ENCODE results near the gene MEI4.
"Not testable (repeated sequence)": the region's sequence is repeated elsewhere in the genome, so short reads cannot be mapped to it uniquely, and the experiment has no call there.

Gene MEI4

GRCh38 chr6:77652739-77653138, at the start of gene MEI4:
Gene MEI4 (plus strand): TSS chr6:77653039. CDS start chr6:77690672, 37,633 bp downstream.
- intact Hi-C loops (cut with DNase I), result no loop called here
- DNase-seq, result no peak

GRCh38 chr6:77604476-77604875, 48.4 kb upstream of the MEI4 start:
- intact Hi-C loops (cut with DNase I), result no loop called here
- DNase-seq, result no peak

GRCh38 chr6:77607004-77607403, 45.8 kb upstream of the MEI4 start:
- DNase-seq, result no peak
- intact Hi-C loops (cut with DNase I), result no loop called here

GRCh38 chr6:77609106-77609505, 43.7 kb upstream of the MEI4 start:
- DNase-seq, result no peak
- intact Hi-C loops (cut with DNase I), result no loop called here

- no peak for DNase-seq
- intact Hi-C loops (cut with DNase I), result no loop called here
These were observed 33.7 kb upstream of the MEI4 start for GRCh38 chr6:77619114-77619513.

- DNase-seq, result no peak
- intact Hi-C loops (cut with DNase I), result no loop called here
These were observed 32.5 kb upstream of the MEI4 start for GRCh38 chr6:77620278-77620882.

- DNase-seq, result no peak
- intact Hi-C loops (cut with DNase I), result no loop called here
These were observed 28.3 kb upstream of the MEI4 start for GRCh38 chr6:77624515-77624914.

- DNase-seq, result no peak
These were observed 26.4 kb upstream of the MEI4 start for GRCh38 chr6:77626426-77626825.

GRCh38 chr6:77630014-77630413, 22.8 kb upstream of the MEI4 start:
- intact Hi-C loops (cut with DNase I), result no loop called here
- no peak for DNase-seq

More at GRCh38 chr6:77626426-77626825, 26.4 kb upstream of the MEI4 start:
- intact Hi-C loops (cut with DNase I), result no loop called here

GRCh38 chr6:77633471-77633870, 19.4 kb upstream of the MEI4 start:
- intact Hi-C loops (cut with DNase I), result no loop called here
- no peak for DNase-seq

- peak in 1 of 10 donors; percentile 35 for DNase-seq
These were observed 18.7 kb upstream of the MEI4 start for GRCh38 chr6:77633993-77634715.

GRCh38 chr6:77638129-77638830, 14.6 kb upstream of the MEI4 start:
- DNase-seq, result no peak
- intact Hi-C loops (cut with DNase I), result no loop called here

More at GRCh38 chr6:77633993-77634715, 18.7 kb upstream of the MEI4 start:
- intact Hi-C loops (cut with DNase I), result no loop called here

- intact Hi-C loops (cut with DNase I), result no loop called here
These were observed 8.6 kb upstream of the MEI4 start for GRCh38 chr6:77644102-77644705.

GRCh38 chr6:77650098-77650663, 2.7 kb upstream of the MEI4 start:
- intact Hi-C loops (cut with DNase I), result no loop called here
- peak in 6 of 10 donors; percentile 10 to 79 (median 42) for DNase-seq

More at GRCh38 chr6:77644102-77644705, 8.6 kb upstream of the MEI4 start:
- DNase-seq, result no peak

- DNase-seq, result no peak
- intact Hi-C loops (cut with DNase I), result no loop called here
These were observed 977 bp downstream of the MEI4 start for GRCh38 chr6:77653816-77654215.

GRCh38 chr6:77655035-77655434, 2.2 kb downstream of the MEI4 start:
- DNase-seq; intact Hi-C loops (cut with DNase I): not testable (repeated sequence)

GRCh38 chr6:77656999-77657764, 4.3 kb downstream of the MEI4 start:
- no peak for DNase-seq
- intact Hi-C loops (cut with DNase I), result no loop called here

GRCh38 chr6:77666340-77666739, 13.5 kb downstream of the MEI4 start:
- intact Hi-C loops (cut with DNase I), result no loop called here
- DNase-seq, result no peak

- DNase-seq, result no peak
- intact Hi-C loops (cut with DNase I), result no loop called here
These were observed 14.0 kb downstream of the MEI4 start for GRCh38 chr6:77666846-77667245.

- no peak for DNase-seq
- intact Hi-C loops (cut with DNase I), result no loop called here
These were observed 17.1 kb downstream of the MEI4 start for GRCh38 chr6:77669913-77670312.
